GM13977 (cell line): ENCODE data around the gene ZNF841.
"Not testable (repeated sequence)": the region's sequence is repeated elsewhere in the genome, so short reads cannot be mapped to it uniquely, and the experiment has no call there.

Experiments used
- DNase-seq: peaks from one replicate; pipeline ENCODE4 v3.0.0; 2012; ENCODE audit warnings: low spot score
- in situ Hi-C: fragments of 300-500 bp; cut with MboI; formaldehyde crosslinking; loops from one replicate; pipeline ENCODE4 v1.12.0; 2022; ENCODE audit warnings: low sequenced_read_pairs, low pct_unique_long_range_greater_than_20kb, mixed read lengths, inconsistent platforms; ENCODE audit not compliant: unreplicated experiment
- TF ChIP-seq, protein P1 (sequence below): IDR thresholded peaks from 2 replicates; pipeline ENCODE4 v1.5.1; 2012; ENCODE audit warnings: mild to moderate bottlenecking, control low read depth; ENCODE audit not compliant: insufficient read depth; ENCODE audit errors: extremely low read depth, missing control alignments

Gene ZNF841

DNA sequence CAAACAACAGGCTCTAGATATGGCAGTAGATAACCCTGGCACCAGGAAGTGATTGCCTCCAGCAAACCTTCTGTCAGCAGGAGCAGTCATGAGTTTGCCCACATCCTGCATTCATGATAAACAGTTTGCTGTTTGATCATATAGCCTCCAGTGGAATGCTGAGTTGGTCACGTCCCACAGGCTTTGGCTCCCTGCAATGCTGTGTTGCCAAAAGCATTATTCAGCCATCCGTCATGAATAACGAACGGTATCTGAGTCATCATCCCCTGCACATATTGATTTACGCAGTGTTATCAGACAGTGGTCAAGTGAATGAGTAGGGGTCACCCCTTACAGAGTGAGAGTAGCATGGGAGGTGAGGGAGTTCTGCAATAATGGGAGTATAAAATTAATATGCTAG is 25.1 kb downstream of the ZNF841 start:
- no peak for DNase-seq
- in situ Hi-C loops = no loop called here
- TF ChIP-seq, protein P1, sequence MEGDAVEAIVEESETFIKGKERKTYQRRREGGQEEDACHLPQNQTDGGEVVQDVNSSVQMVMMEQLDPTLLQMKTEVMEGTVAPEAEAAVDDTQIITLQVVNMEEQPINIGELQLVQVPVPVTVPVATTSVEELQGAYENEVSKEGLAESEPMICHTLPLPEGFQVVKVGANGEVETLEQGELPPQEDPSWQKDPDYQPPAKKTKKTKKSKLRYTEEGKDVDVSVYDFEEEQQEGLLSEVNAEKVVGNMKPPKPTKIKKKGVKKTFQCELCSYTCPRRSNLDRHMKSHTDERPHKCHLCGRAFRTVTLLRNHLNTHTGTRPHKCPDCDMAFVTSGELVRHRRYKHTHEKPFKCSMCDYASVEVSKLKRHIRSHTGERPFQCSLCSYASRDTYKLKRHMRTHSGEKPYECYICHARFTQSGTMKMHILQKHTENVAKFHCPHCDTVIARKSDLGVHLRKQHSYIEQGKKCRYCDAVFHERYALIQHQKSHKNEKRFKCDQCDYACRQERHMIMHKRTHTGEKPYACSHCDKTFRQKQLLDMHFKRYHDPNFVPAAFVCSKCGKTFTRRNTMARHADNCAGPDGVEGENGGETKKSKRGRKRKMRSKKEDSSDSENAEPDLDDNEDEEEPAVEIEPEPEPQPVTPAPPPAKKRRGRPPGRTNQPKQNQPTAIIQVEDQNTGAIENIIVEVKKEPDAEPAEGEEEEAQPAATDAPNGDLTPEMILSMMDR = no peak

DNA sequence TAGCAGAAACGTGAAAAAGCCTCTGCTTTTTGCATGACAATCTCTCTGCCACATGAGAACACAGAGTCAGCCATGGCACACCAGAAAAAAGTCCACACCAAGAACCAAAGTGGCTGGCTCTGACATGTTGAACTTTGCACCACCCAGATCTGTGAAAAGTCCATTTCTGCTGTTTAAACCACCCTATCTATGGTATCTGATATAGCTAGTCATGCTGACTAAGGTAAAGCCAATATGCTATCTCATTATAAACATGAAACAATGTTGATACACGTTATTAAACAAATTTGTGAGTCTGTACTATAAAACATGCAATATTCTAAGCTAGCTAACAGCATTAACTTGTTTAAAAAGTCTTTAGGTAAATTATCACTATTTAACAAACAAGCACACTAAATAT is 25.9 kb downstream of the ZNF841 start:
- TF ChIP-seq, protein P1 = no peak
- no peak for DNase-seq
- in situ Hi-C loops = no loop called here

DNA sequence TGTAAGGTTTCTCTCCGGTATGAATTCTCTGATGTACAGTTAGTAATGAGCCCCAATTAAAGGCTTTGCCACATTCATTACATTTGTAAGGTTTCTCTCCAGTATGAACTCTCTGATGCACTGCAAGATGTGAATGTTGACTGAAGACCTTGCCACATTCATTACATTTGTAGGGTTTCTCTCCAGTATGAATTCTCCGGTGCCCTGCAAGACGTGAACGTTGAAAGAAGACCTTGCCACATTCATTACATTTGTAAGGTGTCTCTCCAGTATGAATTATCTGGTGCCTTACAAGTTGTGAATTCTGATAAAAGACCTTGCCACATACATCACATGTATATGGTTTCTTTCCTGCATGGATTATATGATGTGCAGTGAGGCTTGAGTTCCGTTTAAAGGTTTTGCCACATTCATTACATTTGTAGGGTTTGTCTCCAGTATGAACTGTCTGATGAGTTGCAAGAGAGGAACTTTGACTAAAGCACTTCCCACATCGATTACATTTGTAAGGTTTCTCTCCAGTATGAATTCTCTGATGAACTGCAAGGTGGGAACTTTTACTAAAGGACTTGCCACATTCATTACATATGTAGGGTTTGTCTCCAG is 29.2 kb downstream of the ZNF841 start:
- in situ Hi-C loops = no loop called here
- no peak for DNase-seq
- TF ChIP-seq, protein P1 = no peak

DNA sequence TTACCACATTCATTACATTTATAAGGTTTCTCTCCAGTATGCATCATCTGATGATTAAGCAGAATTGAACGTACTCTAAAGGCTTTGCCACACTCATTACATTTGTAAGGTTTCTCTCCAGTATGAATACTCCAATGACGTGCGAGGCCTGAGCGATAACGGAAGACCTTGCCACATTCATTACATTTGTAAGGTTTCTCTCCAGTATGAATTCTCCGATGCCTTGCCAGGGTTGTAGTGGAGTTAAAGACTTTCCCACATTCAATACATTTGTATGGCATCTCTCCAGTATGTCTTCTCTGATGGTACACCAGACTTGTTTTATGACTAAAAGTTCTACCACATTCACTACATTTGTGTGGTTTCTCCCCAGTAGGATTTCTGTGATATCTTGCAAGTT is 30.2 kb downstream of the ZNF841 start:
- in situ Hi-C loops = no loop called here
- no peak for DNase-seq
- TF ChIP-seq, protein P1 = no peak

DNA sequence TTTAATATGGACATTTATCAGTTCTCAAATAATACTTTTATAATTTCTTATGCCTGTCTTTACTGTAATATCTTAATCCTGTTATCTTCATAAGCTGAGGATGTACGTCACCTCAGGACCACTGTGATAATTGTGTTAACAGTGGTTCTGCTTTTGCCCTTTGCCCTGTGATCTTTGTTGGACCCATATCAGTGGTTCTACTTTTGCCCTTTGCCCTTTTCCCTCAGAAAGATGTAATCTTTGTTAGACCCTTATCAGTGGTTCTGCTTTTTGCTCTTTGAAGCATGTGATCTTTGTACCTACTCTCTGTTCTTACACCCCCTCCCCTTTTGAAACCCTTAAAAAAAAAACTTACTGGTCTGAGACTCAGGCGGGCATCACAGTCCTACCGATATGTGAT is 39.1 kb downstream of the ZNF841 start:
- DNase-seq, in situ Hi-C loops: not testable (repeated sequence)

DNA sequence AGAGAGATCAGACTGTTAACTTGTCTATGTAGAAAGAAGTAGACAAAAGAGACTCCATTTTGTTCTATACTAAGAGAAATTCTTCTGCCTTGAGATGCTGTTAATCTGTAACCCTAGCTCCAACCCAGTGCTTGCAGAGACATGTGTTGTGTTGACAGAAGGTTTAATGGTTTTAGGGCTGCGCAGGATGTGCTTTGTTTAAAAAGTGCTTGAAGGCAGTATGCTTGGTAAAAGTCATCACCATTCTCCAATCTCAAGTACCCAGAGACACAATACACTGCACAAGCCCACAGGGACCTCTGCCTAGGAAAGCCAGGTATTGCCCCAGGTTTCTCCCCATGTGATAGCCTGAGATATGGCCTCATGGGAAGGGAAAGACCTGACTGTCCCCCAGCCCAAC is 43.8 kb downstream of the ZNF841 start:
- DNase-seq, in situ Hi-C loops: not testable (repeated sequence)

DNA sequence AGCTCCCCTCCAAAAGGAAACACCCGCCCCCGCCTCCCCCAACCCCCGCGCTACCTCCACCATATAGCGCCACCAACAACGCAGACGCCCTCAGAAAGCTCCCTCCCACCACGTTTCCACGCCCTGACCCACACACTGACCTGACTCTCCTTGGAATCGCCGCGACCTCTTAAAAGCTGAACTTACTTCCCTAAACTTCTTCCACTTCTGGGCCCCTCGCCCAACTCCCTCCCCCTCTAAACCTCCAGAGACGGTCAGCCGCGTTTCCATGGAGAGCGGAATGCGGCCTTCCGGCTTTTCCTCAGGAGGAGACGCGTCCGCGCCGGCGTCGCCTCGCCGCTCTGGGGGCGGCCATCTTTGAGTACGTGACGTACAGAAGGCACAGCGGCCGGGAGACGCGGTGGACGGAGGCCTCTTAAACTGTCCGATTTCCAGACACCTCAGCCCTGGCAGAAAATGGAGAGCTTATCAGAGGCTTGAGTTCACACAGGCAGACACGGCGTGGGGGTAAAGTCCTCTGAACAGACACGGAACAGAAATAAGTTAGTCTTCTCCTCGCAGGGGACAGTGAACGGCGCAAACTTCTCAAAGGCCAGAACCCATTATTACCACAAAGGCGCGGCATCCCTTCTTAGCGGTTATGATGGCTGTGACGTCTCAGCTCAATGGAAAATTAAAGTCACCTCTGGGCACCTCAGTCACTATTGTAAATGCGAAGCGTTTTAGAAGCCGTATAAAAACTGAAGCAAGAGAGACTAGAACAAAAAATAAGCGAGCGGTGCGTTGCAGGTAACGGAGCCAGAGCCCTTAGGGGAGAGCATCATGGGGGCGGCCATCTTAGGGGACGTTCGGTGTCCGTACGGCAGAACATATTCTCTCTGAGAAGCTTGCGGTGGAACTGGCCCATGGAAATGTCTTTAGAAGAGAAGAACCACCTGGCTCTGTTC is 46.7 kb downstream of the ZNF841 start, which contains the start of gene ZNF432:
TSS of gene ZNF432 (minus strand) at position 284 of the 947 bp plus-strand sequence. CDS start 1,970 bp downstream, outside the sequence.
- DNase-seq = peak; percentile 83
- in situ Hi-C loops = no loop called here
- TF ChIP-seq, protein P1 = no peak
